HG03575 (cell line): ENCODE measurements around the gene MRPS6.

ENCODE experiments used
- ATAC-seq: cut with Tn5 transposase; IDR thresholded peaks from one replicate; pipeline ENCODE4 v1.9.1; 2021; ENCODE audit not compliant: unreplicated experiment, insufficient number of reproducible peaks, low FRiP score; ENCODE audit errors: extremely low read depth

MRPS6 gene

DNA sequence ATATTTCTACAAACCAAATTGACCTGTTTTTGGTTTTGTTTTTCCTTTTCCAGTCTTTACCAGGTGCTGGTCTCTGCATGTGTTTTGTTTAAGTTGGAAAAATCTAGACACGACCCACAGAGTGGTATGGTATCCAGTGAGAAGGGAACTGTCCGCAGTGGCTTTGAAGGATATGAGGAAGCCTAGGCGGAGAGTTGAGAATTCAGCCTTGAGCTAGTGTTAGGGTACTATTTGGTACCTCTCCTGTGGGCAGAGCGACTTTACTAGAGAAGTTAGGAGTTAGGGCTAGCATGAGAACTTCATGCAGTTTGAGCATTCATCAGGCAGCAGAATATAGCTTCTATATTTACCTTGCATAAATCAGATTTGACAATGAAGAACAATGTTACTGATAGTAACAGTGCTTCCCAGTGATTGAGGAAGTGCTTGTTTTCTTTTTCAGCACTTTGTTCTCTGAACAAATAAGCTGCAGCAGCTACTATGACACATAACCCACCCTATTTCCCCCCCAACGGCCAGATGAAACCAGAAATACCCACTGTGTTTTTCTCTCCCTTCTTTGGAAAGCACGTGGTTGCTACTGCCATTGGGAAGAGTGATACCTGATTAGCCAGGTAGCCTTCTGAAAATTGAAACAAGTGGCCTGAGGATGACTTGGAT, 19.0 kb downstream of the MRPS6 start:
- no peak for ATAC-seq

DNA sequence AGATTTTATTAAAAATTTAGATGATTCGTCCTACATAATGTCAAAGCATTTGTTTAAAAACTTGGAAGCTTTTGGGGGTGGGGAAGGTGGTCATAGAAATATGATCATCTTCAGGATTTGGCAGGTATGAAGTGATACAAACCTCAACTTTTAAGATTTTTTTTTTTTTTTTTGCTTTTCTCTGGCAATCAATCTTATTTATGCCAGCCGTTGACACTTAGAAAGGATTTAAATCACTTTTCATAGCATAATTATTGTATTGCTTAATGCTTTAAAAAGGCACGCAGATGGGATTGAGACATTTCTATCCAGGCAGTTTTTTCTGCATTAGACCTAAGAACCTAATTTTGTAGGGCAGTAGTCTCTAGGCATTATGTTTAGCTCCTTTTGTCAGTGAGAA, 19.7 kb downstream of the MRPS6 start:
- ATAC-seq = no peak

DNA sequence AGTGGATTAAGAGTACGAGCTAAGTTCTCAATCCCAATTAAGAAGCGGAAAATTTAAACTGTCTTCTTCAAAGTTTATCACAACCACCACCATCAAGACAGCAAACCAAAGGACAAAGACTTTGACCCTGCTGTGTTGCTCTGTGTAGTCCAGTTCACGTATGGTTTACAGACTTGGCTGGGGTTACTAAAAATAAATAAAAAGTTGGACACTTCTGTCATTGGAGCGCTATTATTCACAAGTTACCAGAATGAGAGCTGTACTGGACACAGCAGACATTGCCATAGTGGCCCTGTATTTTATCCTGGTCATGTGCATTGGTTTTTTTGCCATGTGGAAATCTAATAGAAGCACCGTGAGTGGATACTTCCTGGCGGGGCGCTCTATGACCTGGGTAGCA, 21.6 kb downstream of the MRPS6 start:
- ATAC-seq = no peak

DNA sequence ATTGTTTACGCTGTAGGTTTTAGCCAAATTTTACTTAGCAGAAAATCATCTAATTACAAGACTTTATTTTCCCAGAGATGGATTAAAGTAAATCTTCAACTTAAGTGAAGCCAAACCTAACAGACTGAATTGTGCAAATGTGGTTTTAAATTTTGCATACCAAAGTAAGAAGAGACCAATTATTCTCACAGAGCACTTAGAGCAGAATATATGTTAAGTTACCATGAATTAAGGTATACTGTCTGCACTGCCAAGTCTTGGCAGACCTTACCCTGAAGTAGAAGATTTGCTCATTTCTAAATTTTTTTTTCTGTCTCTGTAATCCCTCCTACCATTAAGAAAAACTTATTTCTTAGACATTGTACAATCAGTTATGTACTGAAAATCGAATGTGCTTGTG, 24.1 kb downstream of the MRPS6 start:
- ATAC-seq = no peak

DNA sequence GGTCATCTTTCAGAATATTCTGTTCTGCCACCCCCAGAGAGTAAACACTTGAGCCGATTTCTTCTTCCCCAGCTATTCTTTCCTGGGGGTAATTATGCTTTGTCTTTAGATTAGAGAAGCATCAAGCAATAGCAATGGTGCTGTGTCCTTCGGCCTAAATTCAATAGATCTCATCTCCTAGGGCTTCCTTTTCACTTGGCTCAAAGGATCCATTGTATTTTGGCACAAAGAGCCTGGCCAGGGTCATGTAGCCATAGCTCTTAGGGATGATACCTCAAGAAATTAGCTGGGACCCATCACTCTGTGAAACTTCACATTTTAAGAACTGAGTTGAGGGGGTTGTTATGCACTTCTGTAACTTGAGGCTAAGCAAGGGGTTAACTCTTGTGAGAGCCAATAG, 27.0 kb downstream of the MRPS6 start:
- no peak for ATAC-seq

DNA sequence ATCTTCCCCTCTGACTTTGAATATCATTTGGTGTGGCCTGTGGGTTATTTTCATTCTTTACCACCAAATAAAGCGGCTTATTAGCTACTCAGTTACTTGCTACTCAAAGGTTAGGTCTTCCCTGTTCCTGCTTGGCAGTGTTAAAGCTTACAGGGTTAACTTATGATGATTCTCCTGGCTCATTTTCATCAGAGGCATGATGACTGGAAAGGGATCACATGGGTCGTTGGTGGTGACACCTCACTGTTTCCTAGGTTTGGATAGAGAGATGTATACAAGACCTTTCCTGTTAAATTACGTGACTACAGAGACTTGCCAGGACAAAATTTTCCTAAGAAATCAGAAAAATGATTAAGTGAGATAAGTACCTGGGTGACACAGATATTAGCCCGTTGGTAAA, 27.4 kb downstream of the MRPS6 start:
- no peak for ATAC-seq

DNA sequence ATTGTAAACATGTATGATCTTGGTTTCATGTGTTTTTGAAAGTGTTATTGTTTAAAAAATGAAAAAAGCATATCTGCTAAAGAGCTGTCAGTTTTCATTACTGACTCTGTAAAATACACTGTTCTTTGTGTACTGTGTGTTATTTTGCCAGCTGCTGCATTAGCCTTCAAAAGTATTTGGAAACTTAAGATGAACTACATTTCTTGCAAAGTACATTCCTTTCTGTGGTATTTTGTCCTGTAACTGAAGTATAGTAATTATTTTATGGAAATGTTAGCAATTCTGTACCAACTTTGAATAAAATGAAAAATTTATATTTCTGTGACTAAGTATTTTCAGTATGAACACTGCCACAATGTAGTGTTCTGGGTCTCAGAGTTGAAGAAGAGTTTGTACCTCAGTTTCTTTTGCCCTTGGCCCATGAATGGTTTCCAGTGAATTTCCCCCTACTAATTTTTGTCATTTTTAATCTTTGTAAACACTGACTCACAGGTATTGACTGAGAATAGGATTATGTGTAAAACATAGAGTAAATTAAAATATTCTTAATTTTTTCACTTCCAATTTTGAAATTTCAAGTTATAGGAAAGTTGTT, 32.7 kb downstream of the MRPS6 start:
- no peak for ATAC-seq

DNA sequence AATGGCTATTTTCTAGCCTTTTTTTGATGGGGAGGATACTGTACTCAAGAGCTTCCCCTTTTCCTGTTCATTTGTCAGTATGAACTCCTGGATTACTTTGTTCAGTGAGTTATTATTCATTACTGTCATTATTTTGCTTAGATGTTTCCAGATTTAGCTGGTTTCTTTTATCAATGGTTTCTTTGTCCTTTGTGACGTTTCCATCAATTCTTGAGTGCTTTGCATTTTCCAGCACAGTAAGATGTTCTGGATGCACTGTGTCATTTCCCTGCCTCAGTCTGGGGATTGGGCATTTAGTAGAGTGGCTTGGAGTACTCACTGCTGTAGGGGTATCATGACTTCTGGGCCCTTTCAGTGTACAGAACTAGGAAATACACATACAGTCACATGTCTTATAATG, 34.2 kb downstream of the MRPS6 start:
- no peak for ATAC-seq

DNA sequence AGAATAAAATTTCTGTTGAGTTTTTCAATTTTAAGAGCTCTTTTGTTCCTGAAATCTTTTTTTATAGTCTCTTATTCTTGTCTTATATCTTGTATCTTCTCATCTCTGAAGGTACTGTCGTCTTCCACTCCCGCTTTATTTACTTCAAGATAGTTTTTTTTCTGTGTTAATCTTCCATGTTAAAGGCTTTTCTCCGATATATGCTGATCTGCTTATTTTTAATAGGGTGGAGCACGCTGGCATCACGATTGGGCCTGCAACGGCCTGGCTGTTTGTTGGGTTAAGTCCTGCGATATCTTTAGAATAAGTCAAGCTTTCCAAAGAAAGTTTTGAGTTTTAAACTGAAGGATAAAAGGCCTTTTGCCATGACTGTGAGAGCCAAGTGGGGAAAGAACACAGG, 35.7 kb downstream of the MRPS6 start:
- ATAC-seq = no peak

DNA sequence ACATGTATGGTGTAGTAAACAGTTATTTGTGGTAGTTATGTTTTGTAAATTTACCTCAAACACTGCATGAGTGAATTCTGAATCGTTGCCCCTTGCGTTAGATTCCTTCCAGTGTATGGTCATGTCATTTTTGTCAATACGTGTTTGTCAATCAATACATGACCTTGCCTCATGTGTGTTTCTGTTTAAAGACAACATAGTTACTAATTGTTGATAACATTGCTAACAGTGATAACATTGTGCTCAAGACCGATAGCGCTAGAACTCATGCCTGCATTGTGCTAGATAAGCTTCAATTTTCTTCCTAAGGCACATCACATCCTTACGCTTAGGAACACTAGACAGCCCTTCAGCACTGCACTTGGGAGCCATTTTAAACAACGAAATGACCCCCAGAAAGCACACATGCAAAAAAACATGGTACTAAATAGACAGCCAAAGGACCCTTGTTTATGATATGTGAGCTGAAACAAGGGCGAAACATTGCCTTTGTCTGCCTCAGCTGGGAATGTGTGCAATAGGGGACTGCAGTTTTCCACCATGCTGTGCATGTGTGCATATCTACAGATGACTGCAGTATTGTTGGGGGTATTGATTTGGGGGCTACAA, 37.3 kb downstream of the MRPS6 start:
- no peak for ATAC-seq

DNA sequence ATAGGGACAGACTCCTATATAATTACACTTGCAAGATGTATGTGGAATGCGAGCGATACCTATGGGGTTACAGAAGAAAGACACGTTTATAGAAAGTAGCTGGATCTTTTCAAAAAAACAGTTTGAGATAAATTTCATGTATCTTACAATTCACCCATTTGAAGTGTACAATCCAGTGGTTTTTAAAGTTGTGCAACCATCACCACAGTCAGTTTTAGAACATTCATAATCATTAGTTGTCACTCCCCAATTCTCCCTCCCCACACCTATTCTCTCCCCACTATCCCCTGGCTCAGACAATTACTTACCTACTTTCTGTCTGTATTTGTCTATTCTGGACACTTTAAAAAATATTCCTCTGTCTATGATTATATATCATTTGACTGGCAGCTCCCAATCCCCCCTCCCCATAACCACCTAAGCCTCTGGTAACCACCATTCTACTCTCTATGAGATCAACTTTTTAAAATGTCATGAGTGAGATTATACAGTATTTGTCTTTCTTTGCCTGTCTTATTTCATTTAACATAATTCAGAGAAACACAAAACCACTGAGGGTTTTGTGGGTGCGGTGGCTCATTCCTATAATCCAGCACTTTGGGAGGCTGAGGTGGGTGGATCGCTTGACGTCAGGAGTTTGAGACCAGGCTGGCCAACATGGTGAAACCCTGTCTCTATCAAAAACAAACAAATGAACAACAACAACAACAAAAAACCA, 39.1 kb downstream of the MRPS6 start:
- no peak for ATAC-seq

DNA sequence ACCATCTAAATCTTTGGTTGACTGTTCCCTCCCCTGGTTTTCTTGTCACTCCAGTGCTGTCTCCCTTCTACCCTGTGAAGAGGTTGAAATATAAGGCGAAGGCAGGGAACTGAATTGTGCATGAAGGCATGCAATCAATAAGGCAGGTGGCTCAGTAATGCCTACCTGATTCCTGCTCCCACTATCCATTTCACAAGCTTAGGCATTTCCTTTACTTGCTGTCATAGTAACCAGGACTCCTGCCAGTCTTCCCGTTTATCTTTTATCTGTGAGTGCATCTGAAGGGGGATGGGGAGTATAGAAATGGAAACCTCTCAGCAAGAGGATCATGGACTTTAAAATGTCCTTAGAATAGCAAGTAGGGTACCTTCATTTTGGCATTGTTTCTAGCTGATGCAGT, 40.5 kb downstream of the MRPS6 start:
- no peak for ATAC-seq

DNA sequence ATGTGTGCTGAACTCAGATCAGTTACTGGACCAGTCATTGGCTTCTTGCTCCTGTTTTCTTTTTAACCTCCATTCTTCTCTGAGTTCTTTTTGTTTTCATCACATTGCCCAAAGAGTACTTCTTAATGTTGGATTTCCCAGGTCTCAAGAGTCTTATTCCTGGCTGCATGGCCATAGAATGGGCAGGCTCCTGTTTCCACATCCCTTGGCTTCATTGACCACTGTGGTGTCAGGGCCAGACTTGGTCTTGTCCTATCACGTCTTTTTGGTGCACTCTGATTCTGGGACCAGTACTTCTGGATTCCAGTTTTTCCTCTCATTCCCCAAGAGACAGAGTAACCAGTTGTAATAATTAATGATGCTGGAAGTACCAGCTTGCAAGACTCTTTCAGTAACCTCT, 41.8 kb downstream of the MRPS6 start:
- ATAC-seq = no peak

DNA sequence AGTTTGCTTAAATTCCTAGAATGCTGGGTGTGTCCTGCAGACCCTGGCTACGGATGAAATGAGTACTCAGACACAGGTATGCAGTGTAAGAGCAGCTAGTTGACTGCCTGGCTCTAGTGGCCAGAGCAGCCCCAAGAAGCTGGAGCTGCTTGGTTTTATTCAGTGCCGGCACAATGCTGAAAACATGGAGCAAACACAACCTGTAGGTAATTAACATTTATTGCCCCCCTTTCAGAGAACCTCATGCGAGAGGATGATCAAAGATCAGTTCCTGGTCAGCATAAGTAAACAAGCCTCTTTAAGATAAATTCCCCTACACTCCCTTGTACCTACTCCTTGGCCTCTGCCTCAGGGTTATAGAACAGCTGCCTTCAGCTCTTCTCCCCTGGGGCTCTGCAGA, 43.2 kb downstream of the MRPS6 start:
- no peak for ATAC-seq

DNA sequence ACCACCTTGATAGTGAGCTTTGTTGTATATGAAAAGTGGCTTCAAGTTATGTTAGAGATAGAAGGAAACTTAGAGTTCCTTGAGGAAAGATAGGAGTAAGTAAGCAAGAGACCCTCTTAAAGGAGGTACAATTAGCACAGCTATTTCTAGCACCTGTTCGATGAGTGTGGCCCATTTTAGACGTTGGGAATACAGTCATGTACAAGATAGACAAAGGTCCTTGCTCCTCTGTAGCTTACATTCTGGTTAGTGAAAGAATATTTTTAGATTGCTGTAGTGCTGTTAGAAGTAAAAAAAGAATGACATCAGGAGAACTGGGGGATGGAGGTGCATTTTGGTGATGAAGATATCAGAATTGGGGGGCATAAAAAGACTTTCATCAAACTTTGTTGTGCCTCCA, 47.5 kb downstream of the MRPS6 start:
- ATAC-seq = no peak

DNA sequence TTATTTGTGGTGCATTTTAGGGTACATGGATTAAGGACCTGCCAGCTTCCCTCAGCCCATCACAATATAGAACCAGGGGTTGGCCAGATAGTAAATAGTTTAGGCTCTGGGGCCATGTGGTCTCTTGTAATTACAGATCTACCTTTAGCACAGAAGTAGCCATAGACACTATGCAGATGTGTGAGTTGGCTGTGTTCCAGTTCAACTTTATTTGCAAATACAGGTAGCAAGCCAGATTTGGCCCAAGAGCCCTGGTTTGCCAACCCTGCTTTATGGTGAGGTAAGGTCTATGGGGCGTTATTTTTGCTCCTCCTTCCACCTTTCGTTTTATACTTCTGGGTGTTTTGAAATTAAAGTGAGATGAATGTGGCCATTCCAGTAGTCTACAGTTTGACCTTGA, 48.7 kb downstream of the MRPS6 start:
- no peak for ATAC-seq

DNA sequence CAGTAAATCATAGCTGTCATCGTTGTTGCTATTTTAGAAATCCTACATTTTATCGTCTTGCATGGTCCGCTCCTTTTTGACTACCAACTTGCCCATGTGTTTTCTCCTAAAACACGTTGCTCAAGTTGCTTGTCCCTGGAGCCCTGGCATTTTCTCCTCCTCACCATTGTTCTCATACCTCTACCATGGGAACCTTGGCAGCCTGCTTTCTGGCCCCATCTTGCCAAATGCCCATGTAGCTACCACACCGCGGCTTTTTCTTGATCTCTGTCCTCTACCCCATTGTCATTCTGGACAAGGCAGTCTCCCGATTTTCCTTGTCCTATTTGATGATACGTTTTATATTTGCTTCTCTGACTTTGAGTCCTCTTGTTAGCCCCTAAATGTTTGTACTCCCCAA, 50.2 kb downstream of the MRPS6 start:
- ATAC-seq = no peak

DNA sequence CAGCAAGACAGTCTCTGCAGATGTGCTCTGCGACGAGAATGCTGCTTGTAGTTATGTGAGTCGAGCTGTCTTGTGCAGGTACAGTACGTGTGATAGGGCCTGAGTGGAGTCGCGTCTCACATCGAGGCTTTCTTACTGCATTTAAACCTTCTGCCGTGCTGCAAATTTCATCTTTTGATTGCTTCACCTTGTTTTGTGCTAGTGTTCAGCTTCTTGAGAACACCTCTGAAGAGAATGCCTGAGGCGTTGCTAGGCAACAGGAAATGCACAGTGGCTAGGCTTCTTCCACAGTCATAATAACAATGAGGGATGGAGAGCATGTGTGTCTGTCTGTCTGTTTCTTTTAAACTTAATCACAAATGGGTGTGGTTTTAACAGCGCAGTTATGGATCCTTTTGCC, 52.9 kb downstream of the MRPS6 start:
- ATAC-seq = no peak

DNA sequence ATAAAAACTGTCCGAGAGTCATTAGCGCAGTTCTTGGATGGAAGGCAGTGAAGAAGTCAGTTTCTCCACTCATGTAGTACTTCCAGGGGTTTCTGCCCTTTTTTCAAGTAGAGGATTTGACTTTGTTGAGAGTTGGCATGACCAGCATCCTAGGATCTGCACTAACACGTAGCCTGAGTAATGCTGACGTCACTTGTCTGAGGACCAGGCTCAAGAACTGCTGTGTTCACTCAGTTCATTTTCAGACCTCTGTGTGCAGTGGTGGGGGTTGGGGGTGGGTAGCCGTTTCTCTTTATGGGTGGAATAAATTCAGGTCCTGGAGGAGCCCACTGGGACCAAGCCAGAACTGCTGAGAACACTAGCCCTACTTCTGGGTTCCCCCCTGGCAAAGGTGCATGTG, 53.3 kb downstream of the MRPS6 start:
- ATAC-seq = no peak

DNA sequence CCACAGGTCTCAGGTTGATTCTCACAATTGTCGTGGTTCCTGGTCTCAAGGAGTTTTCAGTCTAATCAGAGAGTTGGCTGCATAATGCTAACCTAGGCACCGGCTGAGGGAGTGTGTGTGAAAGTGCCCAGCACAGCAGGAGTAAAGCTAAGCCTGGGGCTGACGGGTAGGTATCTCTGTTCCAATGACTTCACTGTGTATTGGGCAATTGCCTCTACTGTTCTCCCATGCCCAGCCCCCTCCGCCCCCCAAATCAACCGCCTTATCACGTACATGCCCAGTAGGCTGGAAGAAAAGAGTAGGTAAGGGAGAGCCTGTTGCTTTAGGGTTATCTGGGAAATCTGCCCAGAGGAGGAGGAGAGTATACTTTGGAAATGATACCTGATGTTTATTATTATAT, 54.7 kb downstream of the MRPS6 start:
- no peak for ATAC-seq
